Kidney epithelial cell (primary cell): Measurements from ENCODE around the gene CCDC93. TPM values are rescaled to one million over a fixed set of nuclear protein-coding genes. Genes with fewer than 3 reads are reported as not detected.
A peak's percentile ranks its signal among the peaks of the same experiment; 100 is the strongest.

Experiments
- DNase-seq: peaks from one replicate; pipeline ENCODE4 v3.0.0-alpha.2; 2010; ENCODE audit warnings: low read depth
- H3K27me3 ChIP-seq: 2 replicates; pipeline ENCODE4 v1.6.0; 2011; ENCODE audit warnings: low read length; ENCODE audit not compliant: control insufficient read depth, insufficient read depth
- H3K36me3 ChIP-seq: 2 replicates; pipeline ENCODE4 v1.5.1; 2011; ENCODE audit warnings: low read length; ENCODE audit not compliant: control insufficient read depth, insufficient read depth
- H3K4me3 ChIP-seq: 2 replicates; pipeline ENCODE4 v1.5.1; 2011; ENCODE audit warnings: low read depth, mild to moderate bottlenecking, control low read depth, low read length
- CTCF ChIP-seq: IDR thresholded peaks from 2 replicates; pipeline ENCODE4 v1.5.1; 2011; ENCODE audit warnings: mild to moderate bottlenecking, moderate library complexity, low read length, control low read depth, inconsistent platforms; ENCODE audit not compliant: insufficient read depth, poor library complexity, severe bottlenecking
- total RNA-seq: library from RNA; depleted of rRNA; stranded (reverse); fragments of >200 nt; gene quantifications from 2 replicates; pipeline ENCODE4 v1.2.3, GENCODE V29; 2015

Gene CCDC93
- total RNA-seq = 33.6 and 47.0 TPM in 2 replicates

GRCh38 chr2:118013724-118014491, at the start of gene CCDC93:
Gene CCDC93, minus strand, starts transcription at chr2:118014070. Its CDS starts 75 bp downstream, at chr2:118013995.
- no peak for TF ChIP-seq CTCF
- Histone ChIP-seq H3K36me3 (peaks cover 1% of the 10 kb centered on the region), H3K27me3 (no peaks in the 10 kb centered on the region), H3K4me3 (peak within 1 kb of the TSS; percentile 97)
- peak; percentile 18 for DNase-seq

GRCh38 chr2:118062669-118063068, 48.8 kb upstream of the CCDC93 start:
- no peak overlapping the region for H3K4me3 ChIP-seq
- no peaks in the 10 kb centered on the region for H3K27me3 ChIP-seq
- no peak for TF ChIP-seq CTCF
- H3K36me3 ChIP-seq = no peaks in the 10 kb centered on the region
- DNase-seq = no peak

- TF ChIP-seq CTCF = no peak
- no peaks in the 10 kb centered on the region for H3K36me3 ChIP-seq
- DNase-seq = no peak
- no peaks in the 10 kb centered on the region for H3K27me3 ChIP-seq
- no peak overlapping the region for H3K4me3 ChIP-seq
Observed at GRCh38 chr2:118062048-118062447, 48.2 kb upstream of the CCDC93 start.

- H3K4me3 ChIP-seq = no peak overlapping the region
- no peak for DNase-seq
- peak; percentile 31 for TF ChIP-seq CTCF
- no peaks in the 10 kb centered on the region for H3K36me3 ChIP-seq
- H3K27me3 ChIP-seq = no peaks in the 10 kb centered on the region
Observed at GRCh38 chr2:118061135-118061955, 47.5 kb upstream of the CCDC93 start.

GRCh38 chr2:118059919-118060478, 46.1 kb upstream of the CCDC93 start:
- Histone ChIP-seq H3K4me3 (no peak overlapping the region), H3K27me3 (no peaks in the 10 kb centered on the region), H3K36me3 (no peaks in the 10 kb centered on the region)
- peak; percentile 84 for DNase-seq
- no peak for TF ChIP-seq CTCF
